Ishikawa (cell line): ENCODE measurements around the gene ARID5B.

Experiments used
- CEBPB ChIP-seq: IDR thresholded peaks from 2 replicates; pipeline ENCODE4 v1.6.1; 2012
- CREB1 ChIP-seq: IDR thresholded peaks from 2 replicates; pipeline ENCODE4 v1.6.1; 2012; ENCODE audit warnings: low read depth
- EGR1 ChIP-seq: IDR thresholded peaks from 2 replicates; pipeline ENCODE4 v1.6.1; 2012
- EP300 ChIP-seq: IDR thresholded peaks from 2 replicates; pipeline ENCODE4 v1.6.1; 2012; ENCODE audit warnings: borderline replicate concordance
- FOXM1 ChIP-seq: IDR thresholded peaks from 2 replicates; pipeline ENCODE4 v1.6.1; 2012; ENCODE audit warnings: low read depth, borderline replicate concordance
- MAX ChIP-seq: IDR thresholded peaks from 2 replicates; pipeline ENCODE4 v1.6.1; 2012
- NFIC ChIP-seq: IDR thresholded peaks from 2 replicates; pipeline ENCODE4 v1.6.1; 2012
- RAD21 ChIP-seq: IDR thresholded peaks from 2 replicates; pipeline ENCODE4 v1.6.1; 2012; ENCODE audit warnings: low read depth
- REST ChIP-seq: IDR thresholded peaks from 2 replicates; pipeline ENCODE4 v1.6.1; 2012; ENCODE audit warnings: low read depth, mild to moderate bottlenecking
- TAF1 ChIP-seq: IDR thresholded peaks from 2 replicates; pipeline ENCODE4 v1.6.1; 2012; ENCODE audit warnings: low read depth, mild to moderate bottlenecking
- TCF12 ChIP-seq: IDR thresholded peaks from 2 replicates; pipeline ENCODE4 v1.6.1; 2012; ENCODE audit warnings: low read depth
- TEAD4 ChIP-seq: IDR thresholded peaks from 2 replicates; pipeline ENCODE4 v1.6.1; 2012
- USF1 ChIP-seq: IDR thresholded peaks from 2 replicates; pipeline ENCODE4 v1.6.1; 2012
- YY1 ChIP-seq: IDR thresholded peaks from 2 replicates; pipeline ENCODE4 v1.6.1; 2012; ENCODE audit warnings: low read depth
- ZBTB7A ChIP-seq: IDR thresholded peaks from 2 replicates; pipeline ENCODE4 v1.6.1; 2012; ENCODE audit warnings: low read depth

The ARID5B gene

GRCh38 chr10:62058896-62059216, 157.4 kb downstream of the ARID5B start:
- TF ChIP-seq TEAD4, result no peak
- no peak for TF ChIP-seq FOXM1

- TF ChIP-seq RAD21, result no peak
- no peak for TF ChIP-seq TCF12
- TF ChIP-seq NFIC, result no peak
- TF ChIP-seq FOXM1, result no peak
- no peak for TF ChIP-seq EP300
These were observed 157.9 kb downstream of the ARID5B start for GRCh38 chr10:62059217-62059920.

- no peak for TF ChIP-seq USF1
- no peak for TF ChIP-seq RAD21
- no peak for TF ChIP-seq ZBTB7A
- no peak for TF ChIP-seq CREB1
- TF ChIP-seq TEAD4, result no peak
- no peak for TF ChIP-seq TCF12
- TF ChIP-seq EP300, result no peak
- no peak for TF ChIP-seq MAX
- no peak for TF ChIP-seq REST
- TF ChIP-seq YY1, result no peak
- TF ChIP-seq TAF1, result no peak
- no peak for TF ChIP-seq FOXM1
- TF ChIP-seq NFIC, result no peak
- TF ChIP-seq EGR1, result no peak
- TF ChIP-seq CEBPB, result no peak
These were observed 160.5 kb downstream of the ARID5B start for GRCh38 chr10:62062028-62062427.

- TF ChIP-seq MAX (no peak), RAD21 (no peak)
These were observed 161.4 kb downstream of the ARID5B start for GRCh38 chr10:62062752-62063512.

- no peak for TF ChIP-seq CREB1
- no peak for TF ChIP-seq TEAD4
- TF ChIP-seq FOXM1, result no peak
- TF ChIP-seq ZBTB7A, result no peak
- no peak for TF ChIP-seq RAD21
- TF ChIP-seq EGR1, result no peak
- TF ChIP-seq MAX, result no peak
- no peak for TF ChIP-seq REST
- TF ChIP-seq EP300, result no peak
- no peak for TF ChIP-seq TCF12
- TF ChIP-seq NFIC, result no peak
- no peak for TF ChIP-seq CEBPB
- TF ChIP-seq YY1, result no peak
- no peak for TF ChIP-seq TAF1
- TF ChIP-seq USF1, result no peak
These were observed 162.4 kb downstream of the ARID5B start for GRCh38 chr10:62063795-62064472.

- TF ChIP-seq RAD21, result no peak
- TF ChIP-seq ZBTB7A, result no peak
- no peak for TF ChIP-seq YY1
- TF ChIP-seq FOXM1, result no peak
- TF ChIP-seq TEAD4, result no peak
- TF ChIP-seq TAF1, result no peak
- TF ChIP-seq CEBPB, result no peak
- no peak for TF ChIP-seq USF1
- no peak for TF ChIP-seq CREB1
- no peak for TF ChIP-seq MAX
- TF ChIP-seq REST, result no peak
- TF ChIP-seq EP300, result no peak
These were observed 166.1 kb downstream of the ARID5B start for GRCh38 chr10:62067560-62067959.
